ENCODE measurements around the gene ARNT2. TPM values are rescaled to one million over a fixed set of nuclear protein-coding genes. Genes with fewer than 3 reads are reported as not detected.

ARNT2 gene
- total RNA-seq, 2 experiments from 2014 or later: not detected

- no peaks in the 10 kb centered on the region for H3K4me1 Mint-ChIP-seq
- ATAC-seq: no peak
- CTCF ChIA-PET: no interaction called here
- peaks cover 21% of the 10 kb centered on the region for H3K27me3 Mint-ChIP-seq
- no peaks in the 10 kb centered on the region for H3K9me3 Mint-ChIP-seq (ENCODE audit: low read depth)
- no peak overlapping the region for H3K4me3 Mint-ChIP-seq
- no peak overlapping the region for H3K27ac Mint-ChIP-seq
- no peaks in the 10 kb centered on the region for H3K36me3 Mint-ChIP-seq
- no peak for DNase-seq
Measured at GRCh38 chr15:80395616-80396015, 8.6 kb upstream of the ARNT2 start.

- Mint-ChIP-seq H3K36me3 (no peaks in the 10 kb centered on the region), H3K27me3 (peaks cover 21% of the 10 kb centered on the region), H3K27ac (no peak overlapping the region), H3K4me1 (no peaks in the 10 kb centered on the region), H3K9me3 (ENCODE audit: low read depth) (no peaks in the 10 kb centered on the region), H3K4me3 (no peak overlapping the region)
- CTCF ChIA-PET: no interaction called here
- ATAC-seq (no peak), DNase-seq (no peak)
Measured at GRCh38 chr15:80396096-80396495, 8.1 kb upstream of the ARNT2 start.

GRCh38 chr15:80399508-80399907 is 4.7 kb upstream of the ARNT2 start:
- H3K4me3 Mint-ChIP-seq: no peak overlapping the region
- ATAC-seq (no peak), DNase-seq (no peak)
- H3K27me3 Mint-ChIP-seq: peaks cover 46% of the 10 kb centered on the region
- no peaks in the 10 kb centered on the region for H3K36me3 Mint-ChIP-seq
- CTCF ChIA-PET: no interaction called here
- no peaks in the 10 kb centered on the region for H3K4me1 Mint-ChIP-seq
- H3K9me3 Mint-ChIP-seq (ENCODE audit: low read depth): no peaks in the 10 kb centered on the region
- no peak overlapping the region for H3K27ac Mint-ChIP-seq

GRCh38 chr15:80401456-80401855 is 2.7 kb upstream of the ARNT2 start:
- no peak for ATAC-seq
- H3K9me3 Mint-ChIP-seq (ENCODE audit: low read depth): no peaks in the 10 kb centered on the region
- H3K4me1 Mint-ChIP-seq: peaks cover 4% of the 10 kb centered on the region
- H3K27me3 Mint-ChIP-seq: peaks cover 64% of the 10 kb centered on the region
- CTCF ChIA-PET: no interaction called here
- DNase-seq: no peak
- no peak overlapping the region for H3K27ac Mint-ChIP-seq
- no peaks in the 10 kb centered on the region for H3K36me3 Mint-ChIP-seq
- H3K4me3 Mint-ChIP-seq: no peak overlapping the region

GRCh38 chr15:80402339-80402738 is 1.8 kb upstream of the ARNT2 start:
- Mint-ChIP-seq H3K9me3 (ENCODE audit: low read depth) (no peaks in the 10 kb centered on the region), H3K27ac (no peak overlapping the region), H3K36me3 (no peaks in the 10 kb centered on the region), H3K27me3 (peaks cover 69% of the 10 kb centered on the region), H3K4me3 (no peak overlapping the region), H3K4me1 (peaks cover 4% of the 10 kb centered on the region)
- no peak for DNase-seq
- no peak for ATAC-seq
- CTCF ChIA-PET: no interaction called here

- Mint-ChIP-seq H3K9me3 (ENCODE audit: low read depth) (no peaks in the 10 kb centered on the region), H3K4me3 (no peak overlapping the region), H3K36me3 (no peaks in the 10 kb centered on the region), H3K27me3 (peaks cover 67% of the 10 kb centered on the region), H3K27ac (no peak overlapping the region), H3K4me1 (peaks cover 4% of the 10 kb centered on the region)
- ATAC-seq: no peak
- CTCF ChIA-PET: no interaction called here
- no peak for DNase-seq
Measured at GRCh38 chr15:80403712-80404056, 498 bp upstream of the ARNT2 start.

GRCh38 chr15:80404761-80405553 is 775 bp downstream of the ARNT2 start:
- DNase-seq: no peak
- H3K36me3 Mint-ChIP-seq: no peaks in the 10 kb centered on the region
- ATAC-seq: no peak
- CTCF ChIA-PET: no interaction called here
- H3K4me3 Mint-ChIP-seq: no peak overlapping the region
- no peak overlapping the region for H3K27ac Mint-ChIP-seq
- H3K27me3 Mint-ChIP-seq: peaks cover 69% of the 10 kb centered on the region
- H3K9me3 Mint-ChIP-seq (ENCODE audit: low read depth): no peaks in the 10 kb centered on the region
- peaks cover 4% of the 10 kb centered on the region for H3K4me1 Mint-ChIP-seq

GRCh38 chr15:80405554-80405850 is 1.3 kb downstream of the ARNT2 start:
- CTCF ChIA-PET: no interaction called here
- no peak for DNase-seq
- Mint-ChIP-seq H3K4me1 (peaks cover 4% of the 10 kb centered on the region), H3K9me3 (ENCODE audit: low read depth) (no peaks in the 10 kb centered on the region), H3K27me3 (peaks cover 67% of the 10 kb centered on the region), H3K27ac (no peak overlapping the region), H3K4me3 (no peak overlapping the region), H3K36me3 (no peaks in the 10 kb centered on the region)
- ATAC-seq: no peak

- no peaks in the 10 kb centered on the region for H3K9me3 Mint-ChIP-seq (ENCODE audit: low read depth)
- no peak overlapping the region for H3K4me3 Mint-ChIP-seq
- ATAC-seq: no peak
- no peaks in the 10 kb centered on the region for H3K36me3 Mint-ChIP-seq
- H3K4me1 Mint-ChIP-seq: peaks cover 4% of the 10 kb centered on the region
- CTCF ChIA-PET: no interaction called here
- DNase-seq: no peak
- no peak overlapping the region for H3K27ac Mint-ChIP-seq
- H3K27me3 Mint-ChIP-seq: peaks cover 70% of the 10 kb centered on the region
Measured at GRCh38 chr15:80405970-80406369, 1.8 kb downstream of the ARNT2 start.

GRCh38 chr15:80411788-80412288 is 7.7 kb downstream of the ARNT2 start:
- Mint-ChIP-seq H3K27ac (no peak overlapping the region), H3K27me3 (peaks cover 34% of the 10 kb centered on the region), H3K36me3 (no peaks in the 10 kb centered on the region), H3K9me3 (ENCODE audit: low read depth) (no peaks in the 10 kb centered on the region), H3K4me1 (no peaks in the 10 kb centered on the region), H3K4me3 (no peak overlapping the region)
- DNase-seq (no peak), ATAC-seq (no peak)
- CTCF ChIA-PET: no interaction called here

- Mint-ChIP-seq H3K4me3 (no peak overlapping the region), H3K27me3 (peaks cover 23% of the 10 kb centered on the region), H3K4me1 (no peaks in the 10 kb centered on the region), H3K36me3 (no peaks in the 10 kb centered on the region), H3K9me3 (ENCODE audit: low read depth) (no peaks in the 10 kb centered on the region), H3K27ac (no peak overlapping the region)
- CTCF ChIA-PET: no interaction called here
- DNase-seq (no peak), ATAC-seq (no peak)
Measured at GRCh38 chr15:80414546-80415357, 10.6 kb downstream of the ARNT2 start.

- H3K27me3 Mint-ChIP-seq: peaks cover 17% of the 10 kb centered on the region
- no peaks in the 10 kb centered on the region for H3K4me1 Mint-ChIP-seq
- H3K4me3 Mint-ChIP-seq: no peak overlapping the region
- CTCF ChIA-PET: no interaction called here
- H3K27ac Mint-ChIP-seq: no peak overlapping the region
- H3K36me3 Mint-ChIP-seq: no peaks in the 10 kb centered on the region
- ATAC-seq (no peak), DNase-seq (no peak)
- no peaks in the 10 kb centered on the region for H3K9me3 Mint-ChIP-seq (ENCODE audit: low read depth)
Measured at GRCh38 chr15:80415358-80415670, 11.1 kb downstream of the ARNT2 start.

- Mint-ChIP-seq H3K4me1 (no peaks in the 10 kb centered on the region), H3K36me3 (no peaks in the 10 kb centered on the region), H3K9me3 (ENCODE audit: low read depth) (no peaks in the 10 kb centered on the region), H3K27ac (no peak overlapping the region), H3K27me3 (peaks cover 18% of the 10 kb centered on the region), H3K4me3 (no peak overlapping the region)
- CTCF ChIA-PET: no interaction called here
- ATAC-seq: no peak
- no peak for DNase-seq
Measured at GRCh38 chr15:80416702-80417101, 12.5 kb downstream of the ARNT2 start.

- H3K4me3 Mint-ChIP-seq: no peak overlapping the region
- H3K27me3 Mint-ChIP-seq: peaks cover 20% of the 10 kb centered on the region
- H3K9me3 Mint-ChIP-seq (ENCODE audit: low read depth): no peaks in the 10 kb centered on the region
- no peaks in the 10 kb centered on the region for H3K36me3 Mint-ChIP-seq
- no peak overlapping the region for H3K27ac Mint-ChIP-seq
- no peaks in the 10 kb centered on the region for H3K4me1 Mint-ChIP-seq
- CTCF ChIA-PET: interaction anchor here (1.7 kb wide), 1 partner anchor 358 kb away, joined by 5 read pairs; no protein-coding TSS in a partner anchor
- DNase-seq (no peak), ATAC-seq (no peak)
Measured at GRCh38 chr15:80418892-80419537, 14.8 kb downstream of the ARNT2 start.
